OCI-LY3 (cell line): ENCODE results near the gene CLMP.

Source experiments
- CTCF ChIP-seq: fragments of 200-600, 300-600 bp; sonication (generic); IDR thresholded peaks from 2 replicates; pipeline ENCODE4 v1.5.1; 2014; ENCODE audit warnings: antibody characterized with exemption, low read length, low read depth
- EZH2phosphoT487 ChIP-seq: fragments of 200-600 bp; shearing (Covaris generic); IDR thresholded peaks from 2 replicates; pipeline ENCODE4 v1.6.1; 2018; ENCODE audit warnings: antibody characterized with exemption, mixed run types, low read depth

- TF ChIP-seq CTCF, result no peak
- TF ChIP-seq EZH2phosphoT487, result no peak
These were observed 4.5 kb downstream of the CLMP start for GRCh38 chr11:123190518-123190917.
